ENCODE measurements around the gene LDLR. TPM values are rescaled to one million over a fixed set of nuclear protein-coding genes. Genes with fewer than 3 reads are reported as not detected.
A peak's percentile ranks its signal among the peaks of the same experiment; 100 is the strongest.

The LDLR gene
- 42.4 TPM for total RNA-seq
- polyA plus RNA-seq (ENCODE audit: insufficient read depth, low read depth, low replicate concordance): 17.6 TPM
- long read RNA-seq, donor 1: 0 reads
- long read RNA-seq, donor 2, partial matches to known transcripts: 0 of 1 reads
- long read RNA-seq, donor 2, other reads (novel, unspliced or antisense): 0 of 1 reads
- long read RNA-seq, donor 3, partial matches to known transcripts: 0 of 1 reads
- long read RNA-seq, donor 3, other reads (novel, unspliced or antisense): 0 of 1 reads
- long read RNA-seq, donor 4, partial matches to known transcripts: 0 of 2 reads
- long read RNA-seq, donor 4, other reads (novel, unspliced or antisense): 0 of 2 reads
- long read RNA-seq, donor 5: 0 reads
- long read RNA-seq, donor 6: 0 reads
- long read RNA-seq, donor 7, partial matches to known transcripts: 2 of 13 reads
- long read RNA-seq, donor 7, other reads (novel, unspliced or antisense): 10 of 13 reads
- long read RNA-seq, donor 8: 0 reads
- long read RNA-seq, donor 9, partial matches to known transcripts: 0 of 1 reads
- long read RNA-seq, donor 9, other reads (novel, unspliced or antisense): 0 of 1 reads
- long read RNA-seq, donor 10, partial matches to known transcripts: 8 of 9 reads
- long read RNA-seq, donor 10, other reads (novel, unspliced or antisense): 0 of 9 reads

GRCh38 chr19:11089254-11090013, at the start of gene LDLR:
Gene LDLR (plus strand): TSS chr19:11089463. CDS start chr19:11089549, 86 bp downstream.
- H3K9ac ChIP-seq (ENCODE audit: low read length in 3 of 3): peak within 1 kb of the TSS; percentile 48 to 81 (median 49)
- no peaks in the 10 kb centered on the region for H3K9me3 ChIP-seq (ENCODE audit: control insufficient read depth in 2 of 3, insufficient read depth in 1 of 3, low read length in 3 of 3)
- peak within 1 kb of the TSS; percentile 89 to 94 for H3K27ac ChIP-seq (ENCODE audit: low read depth in 2 of 2, low read length in 2 of 2)
- H3K27me3 ChIP-seq (ENCODE audit: control insufficient read depth, insufficient read depth, low read length): no peaks in the 10 kb centered on the region
- H3K36me3 ChIP-seq (ENCODE audit: control insufficient read depth in 2 of 3, insufficient read depth in 3 of 3, low read length in 3 of 3): no peaks in the 10 kb centered on the region
- DNase-seq (peak; percentile 85 to 96 (median 95)), FAIRE-seq (no peak)
- intact Hi-C loops (cut with DNase I): no loop called here
- peaks cover 5 to 19% (median 8%) of the 10 kb centered on the region in 3 donors for H3K4me1 ChIP-seq (ENCODE audit: control insufficient read depth in 2 of 3, insufficient read depth in 2 of 3, low read depth in 1 of 3, low read length in 3 of 3)
- H3K4me3 ChIP-seq (ENCODE audit: low read length in 3 of 3): peak within 1 kb of the TSS; percentile 40 to 75 (median 67)
- TF ChIP-seq CTCF (IDR thresholded peaks at IDR 0.05; ENCODE audit: borderline replicate concordance, extremely low read depth, insufficient read depth): no peak

DNA sequence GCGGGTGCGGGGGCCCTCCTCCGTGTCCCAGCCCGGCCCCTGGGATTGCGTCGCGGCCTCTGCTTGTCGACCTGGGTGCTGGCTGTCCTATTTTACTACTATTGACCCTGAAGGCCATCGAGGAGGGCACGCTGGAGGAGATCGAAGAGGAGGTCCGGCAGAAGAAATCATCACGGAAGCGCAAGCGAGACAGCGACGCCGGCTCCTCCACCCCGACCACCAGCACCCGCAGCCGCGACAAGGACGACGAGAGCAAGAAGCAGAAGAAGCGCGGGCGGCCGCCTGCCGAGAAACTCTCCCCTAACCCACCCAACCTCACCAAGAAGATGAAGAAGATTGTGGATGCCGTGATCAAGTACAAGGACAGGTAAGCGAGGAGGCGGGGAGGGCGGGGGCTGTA, 48.1 kb upstream of the LDLR start:
- no peak for DNase-seq
- Histone ChIP-seq H3K9me3 (ENCODE audit: control insufficient read depth in 2 of 3, insufficient read depth in 1 of 3, low read length in 3 of 3) (no peaks in the 10 kb centered on the region), H3K27me3 (ENCODE audit: control insufficient read depth, insufficient read depth, low read length) (no peaks in the 10 kb centered on the region), H3K4me1 (ENCODE audit: control insufficient read depth in 2 of 3, insufficient read depth in 2 of 3, low read depth in 1 of 3, low read length in 3 of 3) (no peaks in the 10 kb centered on the region), H3K4me3 (ENCODE audit: low read length in 3 of 3) (no peak overlapping the region), H3K9ac (ENCODE audit: low read length in 3 of 3) (no peak overlapping the region), H3K27ac (ENCODE audit: low read depth in 2 of 2, low read length in 2 of 2) (no peak overlapping the region), H3K36me3 (ENCODE audit: control insufficient read depth in 2 of 3, insufficient read depth in 3 of 3, low read length in 3 of 3) (peaks cover 4 to 37% (median 20%) of the 10 kb centered on the region in 3 donors)
- TF ChIP-seq CTCF (IDR thresholded peaks at IDR 0.05; ENCODE audit: borderline replicate concordance, extremely low read depth, insufficient read depth): no peak
- intact Hi-C loops (cut with DNase I): no loop called here
- FAIRE-seq: no peak

- Histone ChIP-seq H3K36me3 (ENCODE audit: control insufficient read depth in 2 of 3, insufficient read depth in 3 of 3, low read length in 3 of 3) (peaks cover 4 to 31% (median 15%) of the 10 kb centered on the region in 3 donors), H3K27me3 (ENCODE audit: control insufficient read depth, insufficient read depth, low read length) (no peaks in the 10 kb centered on the region)
These were observed 47.2 kb upstream of the LDLR start for GRCh38 chr19:11041966-11042627.

More at GRCh38 chr19:11041966-11042627, 47.2 kb upstream of the LDLR start:
- intact Hi-C loops (cut with DNase I): no loop called here
- Histone ChIP-seq H3K9me3 (ENCODE audit: control insufficient read depth in 2 of 3, insufficient read depth in 1 of 3, low read length in 3 of 3) (no peaks in the 10 kb centered on the region), H3K27ac (ENCODE audit: low read depth in 2 of 2, low read length in 2 of 2) (no peak overlapping the region), H3K4me3 (ENCODE audit: low read length in 3 of 3) (no peak overlapping the region), H3K9ac (ENCODE audit: low read length in 3 of 3) (peak overlapping the region in 1 of 3 donors; percentile 7), H3K4me1 (ENCODE audit: control insufficient read depth in 2 of 3, insufficient read depth in 2 of 3, low read depth in 1 of 3, low read length in 3 of 3) (no peaks in the 10 kb centered on the region)
- no peak for FAIRE-seq
- DNase-seq: peak in 1 of 5 donors; percentile 91
- no peak for TF ChIP-seq CTCF (IDR thresholded peaks at IDR 0.05; ENCODE audit: borderline replicate concordance, extremely low read depth, insufficient read depth)
